Activated B cell treated with CpG ODN at 0.5 μM for 24 hours (primary cell): Measurements from ENCODE around the gene TOR1B. TPM values are rescaled to one million over a fixed set of nuclear protein-coding genes. Genes with fewer than 3 reads are reported as not detected.
A peak's percentile ranks its signal among the peaks of the same experiment; 100 is the strongest.
"Not testable (repeated sequence)": the region's sequence is repeated elsewhere in the genome, so short reads cannot be mapped to it uniquely, and the experiment has no call there.

Source experiments
- ATAC-seq: fragments of 200-7000 bp; cut with Tn5 transposase; one replicate; pipeline ENCODE4 v1.10.0; 2021; ENCODE audit warnings: low read depth, mild to moderate bottlenecking, moderate library complexity
- CTCF ChIA-PET: fragments of 350-600 bp; sonication (Branson Sonifier 250); formaldehyde crosslinking; loops from one replicate; lab custom pipeline; 2021; ENCODE audit warnings: antibody characterized with exemption; lab: Charles Lee
- POLR2A ChIA-PET: fragments of 350-600 bp; sonication (Branson Sonifier 250); formaldehyde crosslinking; loops from one replicate; lab custom pipeline; 2021; ENCODE audit warnings: antibody characterized with exemption; lab: Charles Lee
- DNase-seq: peaks from one replicate; pipeline ENCODE4 v3.0.0; 2022
- H3K27ac Mint-ChIP-seq: one replicate; pipeline ENCODE4 v1.8.0; 2020; ENCODE audit warnings: mixed read lengths
- H3K27me3 Mint-ChIP-seq: one replicate; pipeline ENCODE4 v1.8.0; 2021; ENCODE audit warnings: mixed read lengths
- H3K36me3 Mint-ChIP-seq: one replicate; pipeline ENCODE4 v1.8.0; 2021; ENCODE audit warnings: low read depth, mixed read lengths
- H3K4me1 Mint-ChIP-seq: one replicate; pipeline ENCODE4 v1.8.0; 2021; ENCODE audit warnings: mixed read lengths
- H3K4me3 Mint-ChIP-seq: one replicate; pipeline ENCODE4 v1.8.0; 2020; ENCODE audit warnings: mild to moderate bottlenecking, mixed read lengths
- H3K9me3 Mint-ChIP-seq: one replicate; pipeline ENCODE4 v1.8.0; 2020; ENCODE audit warnings: mixed read lengths
- CTCF ChIP-seq: fragments of 200-600 bp; IDR thresholded peaks from one replicate; pipeline ENCODE4 v1.8.0; 2022; ENCODE audit warnings: antibody characterized with exemption, mild to moderate bottlenecking
- intact Hi-C: fragments of 100-400 bp; cut with micrococcal nuclease; formaldehyde crosslinking; loops from one replicate; pipeline ENCODE4 v1.15.1; 2024
- total RNA-seq: library from RNA; stranded (reverse); gene quantifications from 2 replicates; pipeline ENCODE4 v1.2.3, GENCODE V29; 2022

Gene TOR1B
- total RNA-seq, 1 donor from 2014 or later, result 15.3 TPM

GRCh38 chr9:129794549-129794948 is 8.4 kb upstream of the TOR1B start:
- no peak for DNase-seq
- Mint-ChIP-seq H3K27me3 (peaks cover 9% of the 10 kb centered on the region), H3K4me3 (no peak overlapping the region), H3K9me3 (no peaks in the 10 kb centered on the region), H3K4me1 (no peaks in the 10 kb centered on the region), H3K27ac (no peak overlapping the region), H3K36me3 (no peaks in the 10 kb centered on the region)
- ChIA-PET POLR2A (no interaction called here), CTCF (no interaction called here)
- ATAC-seq, result no peak
- TF ChIP-seq CTCF, result no peak
- intact Hi-C loops, result no loop called here

- H3K9me3 Mint-ChIP-seq, H3K27me3 Mint-ChIP-seq, H3K4me3 Mint-ChIP-seq, DNase-seq, ATAC-seq, H3K4me1 Mint-ChIP-seq, intact Hi-C loops, H3K27ac Mint-ChIP-seq, POLR2A ChIA-PET, H3K36me3 Mint-ChIP-seq: not testable (repeated sequence)
- CTCF ChIA-PET, result interaction anchor here (0.6 kb wide), 1 partner anchor 42 kb away, joined by 4 read pairs; no protein-coding TSS in a partner anchor
These were observed 7.0 kb upstream of the TOR1B start for GRCh38 chr9:129796029-129796428.

GRCh38 chr9:129798973-129799372 is 4.0 kb upstream of the TOR1B start:
- Mint-ChIP-seq H3K9me3 (no peaks in the 10 kb centered on the region), H3K27ac (no peak overlapping the region), H3K4me3 (no peak overlapping the region), H3K4me1 (peaks cover 8% of the 10 kb centered on the region), H3K36me3 (peaks cover 4% of the 10 kb centered on the region), H3K27me3 (peaks cover 4% of the 10 kb centered on the region)
- ATAC-seq (no peak), DNase-seq (no peak)
- intact Hi-C loops, result no loop called here
- ChIA-PET CTCF (interaction anchor here (1.2 kb wide), 1 partner anchor 9 kb away, joined by 3 read pairs; no protein-coding TSS in a partner anchor), POLR2A (no interaction called here)
- no peak for TF ChIP-seq CTCF

GRCh38 chr9:129801504-129801903 is 1.5 kb upstream of the TOR1B start:
- ATAC-seq (no peak), DNase-seq (no peak)
- Mint-ChIP-seq H3K4me1 (peaks cover 22% of the 10 kb centered on the region), H3K4me3 (peak overlapping the region; percentile 51), H3K27me3 (no peaks in the 10 kb centered on the region), H3K36me3 (peaks cover 17% of the 10 kb centered on the region), H3K9me3 (no peaks in the 10 kb centered on the region), H3K27ac (no peak overlapping the region)
- no peak for TF ChIP-seq CTCF
- POLR2A ChIA-PET, result interaction anchor here (1.0 to 1.1 kb wide), 2 partner anchors 33 to 440 kb away, joined by 6 to 7 read pairs; no protein-coding TSS in a partner anchor
- CTCF ChIA-PET, result interaction anchor here (1.0 kb wide), 1 partner anchor 11 kb away, joined by 3 read pairs; no protein-coding TSS in a partner anchor
- intact Hi-C loops, result loop anchor here (5.0 kb wide), 1 partner anchor 436 kb away; no protein-coding TSS in a partner anchor

GRCh38 chr9:129803676-129804060 is 684 bp downstream of the TOR1B start:
- H3K36me3 Mint-ChIP-seq, result peaks cover 32% of the 10 kb centered on the region
- H3K4me1 Mint-ChIP-seq, result peaks cover 22% of the 10 kb centered on the region
- CTCF ChIA-PET, result interaction anchor here (0.7 kb wide), 1 partner anchor 663 kb away, joined by 3 read pairs; no protein-coding TSS in a partner anchor
- ATAC-seq (no peak), DNase-seq (no peak)
- POLR2A ChIA-PET, result interaction anchor here (0.8 to 3.2 kb wide), 5 partner anchors 17 to 32 kb away, joined by 3 to 10 read pairs (median 4); partner anchors contain the start of genes C9orf78, TOR1A and USP20
- intact Hi-C loops, result loop anchor here (1.0 to 5.0 kb wide), 6 partner anchors 21 to 776 kb away; partner anchors contain the start of genes ASB6, C9orf78, FUBP3 and TOR1A
- peak overlapping the region; percentile 50 for H3K27ac Mint-ChIP-seq
- no peaks in the 10 kb centered on the region for H3K9me3 Mint-ChIP-seq
- TF ChIP-seq CTCF, result no peak
- peak overlapping the region; percentile 92 for H3K4me3 Mint-ChIP-seq
- H3K27me3 Mint-ChIP-seq, result no peaks in the 10 kb centered on the region
